Left renal pelvis (tissue), 4 donors: ENCODE results near the gene YIF1A. TPM values are rescaled to one million over a fixed set of nuclear protein-coding genes. Genes with fewer than 3 reads are reported as not detected.
"Not testable (repeated sequence)": the region's sequence is repeated elsewhere in the genome, so short reads cannot be mapped to it uniquely, and the experiment has no call there.

Source experiments
- DNase-seq, 4 donors: peaks; one replicate each; pipeline ENCODE4 v3.0.0-alpha.2; 2013; ENCODE audit warnings: low read depth in 4 of 4, low spot score in 3 of 4
- polyA plus RNA-seq, 4 donors: library from polyadenylated mRNA; unstranded; fragments of 120-200 nt; gene quantifications; one replicate each; pipeline ENCODE4 v1.2.1, GENCODE V29; 2013; ENCODE audit not compliant: insufficient read length in 4 of 4

Gene YIF1A
- polyA plus RNA-seq, 4 donors = 43.0 to 57.7 (median 51.7) TPM

DNA sequence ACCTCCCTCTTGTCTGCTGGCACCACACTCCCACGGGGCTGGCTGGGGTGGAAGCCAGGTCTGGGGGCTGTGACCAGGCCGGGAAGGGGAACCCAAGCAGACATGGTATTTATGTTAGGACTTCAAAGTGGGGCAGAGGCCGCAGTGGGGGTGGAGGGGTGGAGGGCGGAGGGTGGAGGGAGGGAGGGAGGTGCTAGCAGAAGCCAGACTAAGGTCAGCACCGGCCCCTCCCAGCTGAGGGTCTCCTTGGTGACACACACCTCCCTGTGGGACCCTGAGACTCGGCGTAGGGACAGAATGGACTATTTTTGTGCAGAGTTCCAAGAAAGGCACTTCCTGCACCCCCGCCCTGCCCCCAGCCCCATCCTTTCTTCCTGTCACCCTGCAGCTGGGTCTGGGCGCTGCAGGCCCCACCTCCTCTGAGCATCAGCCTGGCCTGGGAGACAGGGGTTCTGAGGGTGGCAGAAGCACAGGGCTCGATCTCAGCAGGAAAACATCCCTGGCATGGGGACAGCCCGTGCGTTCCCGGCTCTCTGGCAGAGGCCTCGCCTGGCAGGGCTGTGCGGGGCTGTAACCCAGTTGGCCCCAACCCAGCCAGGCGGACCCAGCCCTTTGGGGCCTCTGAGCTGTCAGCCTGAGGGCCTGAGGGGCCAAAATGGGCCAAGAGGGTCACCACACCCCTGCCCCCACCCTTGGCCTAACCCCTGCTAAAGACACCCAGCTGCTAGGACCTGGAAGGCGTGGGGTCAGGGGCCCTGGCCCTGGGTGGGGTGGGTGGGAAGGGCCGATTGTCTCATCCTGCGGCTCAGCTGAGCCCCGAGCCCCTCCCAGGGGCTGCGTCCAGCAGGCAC lies 37.5 kb upstream of the YIF1A start:
- DNase-seq = no peak

DNA sequence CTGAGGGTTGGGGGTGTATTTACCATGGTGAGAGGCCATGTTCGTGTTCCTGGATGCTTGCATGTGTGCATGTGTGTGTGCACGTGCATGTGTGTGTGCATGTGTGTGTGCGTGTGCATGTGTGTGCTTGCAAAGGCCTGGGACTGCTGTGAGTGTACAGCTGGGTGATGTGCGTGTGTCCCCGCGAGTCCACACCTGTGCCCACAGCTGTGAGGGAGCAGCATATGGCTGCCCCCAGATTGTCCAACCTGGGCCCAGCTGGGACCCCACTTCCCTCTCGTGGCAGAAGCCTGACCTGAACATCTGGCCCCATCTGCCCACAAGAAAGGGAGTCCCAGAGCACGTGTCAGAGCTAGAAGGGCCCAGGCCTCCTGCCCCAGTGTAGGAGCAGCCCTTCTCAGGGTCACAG lies 36.3 kb upstream of the YIF1A start:
- DNase-seq = no peak

DNA sequence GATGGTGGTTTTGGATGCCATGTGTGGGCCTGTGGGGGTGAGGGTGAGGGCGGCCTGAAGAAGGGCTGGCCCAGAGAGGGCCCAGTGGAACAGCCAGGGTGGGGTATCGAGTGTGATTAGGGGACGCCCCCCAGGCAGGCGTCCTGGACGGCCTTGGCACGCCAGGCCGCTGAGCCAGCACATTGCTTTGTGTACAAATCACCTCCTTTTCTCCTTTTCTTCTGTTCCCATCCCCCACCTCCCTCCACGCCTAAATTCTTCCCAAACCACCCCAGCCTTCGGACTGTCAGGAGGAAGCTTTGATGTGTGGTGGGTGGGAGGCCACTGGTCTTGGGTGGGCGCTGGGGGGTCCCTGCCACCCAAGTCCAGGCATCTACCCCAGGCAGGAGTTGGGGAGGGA lies 35.7 kb upstream of the YIF1A start:
- no peak for DNase-seq

DNA sequence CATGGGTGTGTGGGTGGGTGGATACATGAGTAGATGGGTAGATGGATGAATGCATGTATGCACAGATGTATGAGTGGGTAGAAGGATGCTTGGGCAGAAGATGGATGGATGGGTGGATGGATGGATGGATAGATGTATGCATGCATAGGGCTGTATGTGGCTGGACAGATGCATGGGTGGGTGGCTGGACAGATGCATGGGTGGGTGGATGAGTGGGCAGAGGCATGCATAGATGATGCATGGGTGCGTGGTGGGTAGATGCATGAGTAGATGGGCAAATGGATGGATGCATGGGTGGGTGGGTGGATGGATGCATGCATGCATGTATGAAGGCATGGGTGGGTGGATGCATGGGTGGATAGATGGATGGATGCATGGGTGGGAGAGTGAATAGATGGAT lies 34.7 kb upstream of the YIF1A start:
- no peak for DNase-seq

DNA sequence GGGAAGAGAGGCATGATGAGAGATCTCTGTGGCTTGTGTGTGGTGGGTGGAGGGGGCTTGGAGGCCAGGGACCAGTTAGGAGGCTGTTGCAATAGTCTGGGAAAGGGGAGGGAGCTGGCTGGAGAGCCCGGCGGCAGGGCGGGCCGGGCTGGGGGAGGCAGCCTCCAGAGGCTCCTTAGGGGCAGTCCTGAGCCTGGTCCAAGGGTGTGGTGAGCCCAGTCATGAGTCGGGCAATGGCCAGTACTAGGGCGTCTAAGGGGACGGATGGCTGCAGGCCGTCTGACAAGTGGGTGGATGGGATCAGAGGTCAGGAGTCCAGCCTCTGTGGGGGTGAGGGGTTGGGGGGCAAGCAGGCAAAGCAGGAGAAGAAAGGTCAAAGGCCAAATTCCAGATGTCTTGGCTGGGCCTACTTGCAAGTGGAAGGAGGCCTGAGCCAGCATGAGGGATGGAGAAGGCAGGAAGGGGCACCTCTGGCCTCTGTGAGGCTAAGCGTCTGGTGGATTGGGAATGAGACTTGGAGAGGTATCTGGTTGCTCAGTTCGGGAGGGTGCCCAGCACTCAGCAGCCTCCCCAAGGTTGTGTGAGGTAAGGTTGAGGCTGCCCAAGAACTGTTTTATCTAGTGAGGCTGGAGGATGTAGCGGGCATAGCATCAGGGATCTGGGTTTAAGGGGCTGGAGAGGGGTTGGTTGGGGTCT lies 33.9 kb upstream of the YIF1A start:
- DNase-seq = no peak

DNA sequence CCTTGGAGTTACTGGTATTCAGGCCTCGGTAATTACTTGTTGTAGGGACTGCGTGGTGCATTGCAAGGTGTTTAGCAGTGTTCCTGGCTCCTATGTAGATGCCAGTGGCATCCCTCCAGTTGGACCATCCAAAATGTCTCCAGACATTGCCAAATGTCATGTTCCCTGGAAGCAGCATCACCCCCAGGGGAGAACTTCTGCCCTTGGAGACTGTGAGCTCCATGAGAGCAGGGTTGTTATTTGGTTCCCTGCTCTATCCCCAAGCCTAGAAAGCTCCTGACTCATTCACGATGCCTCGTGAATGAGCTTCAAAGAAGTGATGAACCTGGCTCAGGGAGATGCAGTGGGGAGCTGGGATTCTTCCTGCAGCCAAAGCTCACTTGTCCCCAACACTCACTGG lies 32.7 kb upstream of the YIF1A start:
- DNase-seq = no peak

DNA sequence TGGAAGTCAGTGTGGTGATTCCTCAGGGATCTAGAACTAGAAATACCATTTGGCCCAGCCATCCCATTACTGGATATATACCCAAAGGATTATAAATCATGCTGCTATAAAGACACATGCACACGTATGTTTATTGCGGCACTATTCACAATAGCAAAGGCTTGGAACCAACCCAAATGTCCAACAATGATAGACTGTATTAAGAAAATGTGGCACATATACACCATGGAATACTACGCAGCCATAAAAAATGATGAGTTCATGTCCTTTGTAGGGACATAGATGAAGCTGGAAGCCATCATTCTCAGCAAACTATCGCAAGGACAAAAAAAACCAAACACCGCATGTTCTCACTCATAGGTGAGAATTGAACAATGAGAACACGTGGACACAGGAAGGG lies 31.8 kb upstream of the YIF1A start:
- not testable (repeated sequence) for DNase-seq

DNA sequence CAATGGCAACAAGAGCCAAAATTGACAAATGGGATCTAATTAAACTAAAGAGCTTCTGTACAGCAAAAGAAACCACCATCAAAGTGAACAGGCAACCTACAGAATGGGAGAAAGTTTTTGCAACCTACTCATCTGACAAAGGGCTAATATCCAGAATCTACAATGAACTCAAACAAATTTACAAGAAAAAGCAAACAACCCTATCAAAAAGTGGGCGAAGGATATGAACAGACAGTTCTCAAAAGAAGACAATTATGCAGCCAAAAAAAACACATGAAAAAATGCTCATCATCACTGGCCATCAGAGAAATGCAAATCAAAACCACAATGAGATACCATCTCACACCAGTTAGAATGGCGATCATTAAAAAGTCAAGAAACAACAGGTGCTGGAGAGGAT lies 31.3 kb upstream of the YIF1A start:
- DNase-seq = not testable (repeated sequence)

DNA sequence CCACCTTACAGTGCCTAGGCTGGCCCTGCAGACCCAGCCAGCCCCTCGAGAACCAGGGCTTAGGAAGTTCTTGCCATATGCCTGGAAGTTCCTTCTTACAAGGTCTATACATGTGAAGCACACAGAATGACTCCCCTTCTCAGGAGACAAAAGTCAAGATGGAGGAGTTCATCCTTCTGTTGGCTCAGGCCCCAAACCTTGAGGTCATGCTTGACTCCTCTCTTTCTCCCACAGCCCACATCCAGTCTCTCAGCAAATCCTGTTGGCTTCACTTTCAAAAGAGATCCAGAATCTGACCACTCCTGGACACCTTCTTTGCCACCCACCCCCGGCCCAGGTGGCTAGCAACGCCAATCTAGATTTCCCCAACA lies 29.6 kb upstream of the YIF1A start:
- no peak for DNase-seq

DNA sequence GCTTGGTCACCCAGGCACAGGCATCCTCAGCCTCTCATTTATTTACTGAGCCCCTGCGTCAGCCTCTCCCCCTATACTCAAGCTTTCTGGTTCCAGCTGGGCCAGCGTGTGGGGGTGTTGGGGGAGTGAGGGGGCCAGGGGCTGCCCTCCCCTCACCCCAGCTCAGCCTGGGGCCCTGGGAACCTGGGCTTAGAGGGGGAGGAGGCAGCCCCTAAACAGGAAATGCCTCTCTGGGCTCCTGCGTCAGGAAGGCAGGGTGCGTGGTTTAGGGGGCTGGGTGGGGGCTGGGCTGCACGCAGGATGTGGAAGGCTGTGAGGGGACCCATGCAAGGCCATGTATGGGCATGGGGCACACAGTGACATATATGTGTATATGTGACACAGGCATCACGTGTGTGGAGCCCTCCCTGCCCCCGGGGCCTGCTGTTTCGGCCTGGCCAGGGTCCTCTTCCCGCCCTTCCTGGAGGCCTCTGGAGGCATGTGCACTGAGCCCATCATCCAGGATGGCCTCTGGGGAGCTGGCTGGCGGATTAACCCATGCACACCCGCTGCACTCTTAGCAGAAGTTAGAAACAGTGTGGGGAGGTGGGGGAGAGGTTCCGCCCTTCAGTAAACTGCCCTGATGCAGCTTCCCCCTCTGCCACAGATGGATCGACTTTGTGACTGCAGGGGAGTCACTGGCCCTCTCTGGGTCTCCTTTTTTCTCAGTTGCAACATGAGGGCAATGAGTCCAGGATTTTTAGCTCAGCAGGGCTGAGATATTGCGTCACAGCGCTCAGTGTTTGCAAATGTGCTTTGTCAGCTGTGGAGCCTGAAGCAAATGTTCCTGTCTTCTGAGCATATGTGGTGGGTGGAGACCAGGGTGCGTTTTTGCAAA lies 29.0 kb upstream of the YIF1A start:
- DNase-seq = no peak

DNA sequence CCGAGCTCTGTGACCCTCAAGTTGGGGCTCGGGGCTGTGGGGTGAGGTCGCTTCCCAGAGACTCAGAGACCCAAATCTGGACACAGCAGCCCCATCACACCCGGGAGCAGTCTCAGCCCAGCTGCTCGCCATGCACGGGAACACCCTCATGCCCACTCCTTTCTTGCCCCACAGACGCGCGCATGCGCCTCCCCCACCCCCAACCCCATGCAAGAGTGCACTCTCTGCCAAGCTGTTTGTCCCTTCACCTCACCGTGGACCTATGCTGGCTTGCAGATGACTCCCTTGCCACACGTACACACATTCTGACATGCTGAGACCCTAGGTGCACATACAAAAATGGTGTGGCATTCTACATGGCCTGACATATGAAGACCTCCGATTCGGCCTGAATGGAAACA lies 28.4 kb upstream of the YIF1A start:
- DNase-seq = peak in 1 of 4 donors; percentile 60

DNA sequence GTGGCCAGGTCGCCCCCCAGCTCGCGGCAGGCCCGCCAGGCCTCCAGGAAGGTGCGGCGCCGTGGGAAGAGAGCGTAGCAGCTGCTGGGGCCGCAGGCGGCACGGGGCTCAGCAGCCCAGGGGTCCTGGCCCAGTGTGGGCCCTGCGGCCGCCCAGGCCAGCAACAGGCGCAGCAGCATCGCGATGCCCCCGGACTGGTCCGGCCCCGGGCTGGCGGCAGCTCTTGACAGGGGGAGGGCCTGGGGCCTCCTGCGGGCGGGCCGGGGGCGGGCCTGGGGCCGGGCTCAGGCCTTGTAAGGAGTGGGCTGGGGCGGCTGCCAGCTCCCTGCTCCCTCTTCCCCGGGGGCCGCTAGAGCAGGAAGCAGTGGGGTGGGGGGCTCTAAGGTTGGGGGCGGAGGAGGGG lies 27.9 kb upstream of the YIF1A start, which contains the start of gene CD248:
TSS of gene CD248 (minus strand) at position 196 of the 403 bp plus-strand sequence. CDS start at position 179, 17 bp downstream.
- DNase-seq = peak in 2 of 4 donors; percentile 51 to 66

DNA sequence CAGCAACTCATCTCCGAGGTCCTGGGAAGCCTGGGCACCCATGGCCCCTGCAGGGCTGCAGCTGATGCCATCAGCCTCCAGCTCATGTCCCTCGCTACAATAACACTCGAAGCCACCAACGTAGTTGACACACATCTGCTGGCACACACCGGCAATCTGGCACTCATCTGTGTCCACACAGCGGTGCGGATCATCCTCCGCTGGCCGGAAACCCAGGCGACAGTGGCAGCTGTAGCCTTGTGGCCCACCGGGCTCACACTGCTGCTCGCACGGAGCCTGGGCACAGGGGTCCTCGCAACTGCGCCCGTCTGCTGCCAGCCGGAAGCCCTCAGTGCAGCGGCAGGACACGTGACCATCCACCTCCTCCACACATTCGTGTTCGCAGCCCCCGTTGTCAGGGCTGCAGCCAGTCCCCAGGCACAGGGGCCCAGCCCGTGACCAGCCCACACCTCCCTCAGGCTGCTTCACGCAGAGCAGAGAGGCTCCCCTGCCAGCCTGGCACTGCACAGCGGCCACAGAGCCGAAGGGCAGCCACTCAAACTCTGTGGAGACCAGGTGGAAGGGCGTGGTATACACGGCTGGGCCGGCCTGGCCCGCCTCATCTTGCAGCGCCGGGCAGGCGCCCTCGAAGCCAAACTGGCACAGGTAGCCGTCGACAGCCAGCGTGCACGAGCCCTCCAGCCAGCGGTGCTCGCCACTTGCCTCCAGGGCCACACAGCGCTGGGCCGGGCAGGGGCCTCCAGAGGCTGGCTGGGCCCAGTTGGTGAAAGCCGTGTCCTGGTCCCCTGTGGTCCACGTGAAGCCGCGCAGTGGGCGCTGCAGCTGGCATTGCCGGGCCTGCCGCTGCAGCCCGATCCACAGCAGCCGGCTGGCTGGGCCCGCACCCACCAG lies 27.2 kb upstream of the YIF1A start:
- DNase-seq = no peak

DNA sequence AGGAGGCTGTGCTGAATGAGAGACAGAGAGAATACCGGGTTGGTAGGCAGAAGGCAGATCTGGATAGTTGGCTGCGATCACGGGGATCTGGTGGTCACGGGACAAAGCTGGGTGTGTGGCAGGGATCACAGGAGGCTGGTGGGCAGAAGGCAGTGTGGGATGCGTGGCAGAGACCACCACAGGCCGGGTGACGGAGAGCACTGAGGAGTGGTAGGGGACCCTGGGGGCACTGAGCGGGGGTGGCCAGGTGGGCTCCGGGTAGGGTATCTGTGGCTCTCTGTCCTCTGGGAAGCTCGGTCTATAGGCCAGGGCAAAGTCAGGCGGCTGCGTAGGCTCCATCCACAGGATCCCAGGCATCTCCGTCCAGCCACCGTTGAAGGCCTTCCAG lies 26.5 kb upstream of the YIF1A start:
- DNase-seq = no peak

DNA sequence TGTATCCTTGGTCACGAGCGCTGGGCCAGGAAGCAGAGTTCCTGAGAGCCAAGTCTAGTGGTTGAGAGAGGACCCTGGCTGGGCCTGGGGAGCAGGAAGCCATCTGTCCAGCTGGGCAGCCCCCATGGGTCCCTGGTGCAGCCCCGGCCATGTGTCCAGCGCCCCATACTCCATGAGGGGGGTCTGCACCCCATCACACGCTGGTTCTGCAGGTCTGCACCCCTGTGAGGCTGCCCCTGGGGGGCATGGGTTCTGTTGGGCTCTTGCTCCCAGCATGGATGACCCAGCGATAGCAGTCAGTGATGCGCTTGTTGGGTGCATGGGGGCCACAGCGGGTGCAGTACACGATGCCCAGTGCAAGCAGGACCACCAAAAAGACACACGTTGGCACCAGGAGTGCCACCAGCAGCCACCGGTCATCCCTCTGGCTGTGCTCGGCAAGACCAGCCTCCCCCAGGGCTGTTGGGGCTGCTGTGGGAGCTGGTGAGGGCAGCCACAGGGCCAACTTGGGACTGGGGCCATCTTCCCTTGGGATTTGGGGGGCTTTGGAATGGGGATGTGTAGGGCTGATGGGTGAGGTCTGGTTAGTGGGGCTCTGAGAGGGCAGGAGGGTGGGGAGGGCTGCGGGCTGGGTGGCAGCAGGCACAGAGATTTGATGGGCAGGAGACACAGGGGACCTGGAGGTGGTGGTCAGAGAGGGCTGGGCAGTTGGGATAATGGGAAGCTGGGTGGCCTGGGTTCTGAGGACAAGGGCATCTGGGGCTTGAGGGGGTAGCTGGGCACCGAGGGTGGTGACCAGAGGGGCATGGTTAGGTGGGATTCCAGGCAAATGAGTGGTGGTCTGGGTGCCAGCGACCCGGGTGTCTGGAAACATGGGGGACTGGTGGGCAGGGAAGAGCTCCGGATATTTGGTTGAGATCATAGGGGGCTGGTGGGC lies 25.9 kb upstream of the YIF1A start:
- DNase-seq = no peak

DNA sequence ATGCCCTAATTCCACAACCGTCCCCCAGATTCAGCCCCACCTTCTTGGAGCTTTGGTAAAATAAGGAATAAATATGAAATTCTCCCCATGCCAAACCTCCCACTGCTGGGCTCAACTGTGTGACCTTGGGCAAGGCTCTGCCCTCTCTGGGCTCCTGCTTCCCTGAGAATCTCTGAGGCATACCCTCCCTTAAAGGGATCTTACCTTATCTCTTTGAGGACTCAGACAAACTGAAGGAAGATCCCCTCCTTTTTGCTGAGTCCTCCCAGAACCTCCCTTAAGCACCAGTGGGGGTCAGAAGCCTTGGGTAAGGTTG lies 25.2 kb upstream of the YIF1A start:
- no peak for DNase-seq

DNA sequence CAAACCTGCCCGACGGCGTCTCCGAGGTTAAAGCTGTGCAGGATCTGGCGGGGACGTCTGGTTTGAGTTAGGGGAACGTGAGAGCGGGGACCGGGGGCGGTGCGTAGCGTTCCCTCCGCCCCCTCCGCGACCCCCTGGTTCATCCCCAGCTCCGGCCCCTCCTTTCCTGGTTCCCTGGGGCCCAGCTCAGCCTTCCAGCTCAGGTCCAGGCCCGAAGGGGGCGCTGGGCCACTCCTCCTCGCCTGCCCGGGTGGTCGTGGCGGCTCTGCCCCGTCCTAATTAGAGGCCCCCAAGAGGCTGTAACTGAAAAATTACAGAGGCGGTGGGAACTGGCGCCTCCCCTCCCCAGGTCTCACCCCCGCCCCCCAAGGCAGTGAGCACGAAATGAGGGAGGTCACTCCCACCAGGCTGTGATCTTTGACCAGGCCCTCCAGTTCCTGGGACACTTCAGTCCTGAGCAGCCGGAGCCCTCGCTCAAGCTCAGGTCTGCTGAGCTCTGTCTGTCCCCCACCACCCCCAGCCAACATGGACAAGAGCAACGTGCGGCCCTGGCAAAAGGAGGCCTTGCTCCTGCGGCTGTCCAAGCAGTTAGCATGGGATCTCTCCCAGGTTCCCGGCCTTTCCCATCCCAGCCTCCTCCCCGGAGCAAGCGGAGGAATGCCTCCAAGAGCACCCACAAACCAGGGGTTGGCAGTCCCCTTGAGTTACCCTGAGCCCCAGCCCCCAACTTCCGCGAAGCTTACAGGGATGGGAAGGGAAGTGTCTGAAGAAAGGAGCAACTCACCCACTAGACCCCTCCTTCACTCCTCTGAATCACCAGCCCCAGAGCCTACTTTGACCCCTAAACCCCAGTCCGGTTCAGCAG lies 24.6 kb upstream of the YIF1A start:
- peak in 3 of 4 donors; percentile 60 to 73 (median 67) for DNase-seq
